IMR-90 (cell line): ENCODE measurements around the gene GRIK3. TPM values are rescaled to one million over a fixed set of nuclear protein-coding genes. Genes with fewer than 3 reads are reported as not detected.

Source experiments
- ATAC-seq: fragments of 200-7000 bp; cut with Tn5 transposase; 2 replicates; pipeline ENCODE4 v1.9.1; 2020; ENCODE audit warnings: low read depth, mild to moderate bottlenecking, moderate library complexity
- BruUV-seq: library from RNA; stranded (reverse); fragments of 400-500 nt; replicated peaks from 2 replicates; lab custom pipeline; 2021; lab: Mats Ljungman, UMichigan
- CTCF ChIA-PET: fragments of 300-600 bp; formaldehyde crosslinking; extraction: SDS; loops from one replicate; lab custom pipeline; 2021; ENCODE audit warnings: antibody characterized with exemption; lab: Yijun Ruan, JAX
- POLR2A ChIA-PET: fragments of 300-600 bp; sonication (Branson Sonifier 250); formaldehyde crosslinking; loops from one replicate; lab custom pipeline; 2022; ENCODE audit warnings: antibody characterized with exemption; ENCODE audit not compliant: unreplicated experiment; lab: Charles Lee
- DNase-seq: peaks from one replicate; pipeline ENCODE4 v3.0.0; 2013
- H2AFZ ChIP-seq: replicated peaks from 2 replicates; pipeline ENCODE3; 2013; ENCODE audit warnings: low read length, mild to moderate bottlenecking; ENCODE audit not compliant: poor library complexity
- H2AK5ac ChIP-seq: 2 replicates; pipeline ENCODE4 v1.6.1; 2013; ENCODE audit warnings: low read depth, low read length, inconsistent platforms
- H2AK9ac ChIP-seq: replicated peaks from 2 replicates; pipeline ENCODE3; 2013; ENCODE audit warnings: mild to moderate bottlenecking, low read depth, low read length, moderate library complexity; ENCODE audit not compliant: poor library complexity
- H2BK120ac ChIP-seq: 2 replicates; pipeline ENCODE4 v1.6.1; 2013; ENCODE audit warnings: low read depth, low read length, inconsistent platforms
- H2BK15ac ChIP-seq: 3 replicates; pipeline ENCODE4 v1.6.1; 2013; ENCODE audit warnings: low read depth, low read length, inconsistent platforms
- H2BK20ac ChIP-seq: 2 replicates; pipeline ENCODE4 v1.6.1; 2013; ENCODE audit warnings: low read depth, mild to moderate bottlenecking, inconsistent platforms, low read length, moderate library complexity
- H2BK5ac ChIP-seq: 2 replicates; pipeline ENCODE4 v1.6.1; 2013; ENCODE audit warnings: mild to moderate bottlenecking, low read depth, low read length, inconsistent platforms; ENCODE audit not compliant: poor library complexity, severe bottlenecking
- H3K14ac ChIP-seq: replicated peaks from 2 replicates; pipeline ENCODE4 v1.6.1; 2013; ENCODE audit warnings: low read depth, low read length, inconsistent platforms
- H3K18ac ChIP-seq: 2 replicates; pipeline ENCODE4 v1.6.1; 2013; ENCODE audit warnings: low read depth, low read length, control low read depth
- H3K23ac ChIP-seq: 2 replicates; pipeline ENCODE4 v1.6.1; 2013; ENCODE audit warnings: low read depth, low read length, inconsistent platforms
- H3K27ac ChIP-seq: 2 replicates; pipeline ENCODE4 v1.5.1; 2013; ENCODE audit warnings: mild to moderate bottlenecking, control low read depth, low read length; ENCODE audit not compliant: insufficient read depth
- H3K27me3 ChIP-seq: 2 replicates; pipeline ENCODE4 v1.6.1; 2013; ENCODE audit warnings: low read length; ENCODE audit not compliant: control insufficient read depth, insufficient read depth
- H3K36me3 ChIP-seq: 2 replicates; pipeline ENCODE4 v1.6.1; 2013; ENCODE audit warnings: low read length, mixed read lengths; ENCODE audit not compliant: control insufficient read depth, insufficient read depth
- H3K4ac ChIP-seq: 2 replicates; pipeline ENCODE4 v1.6.1; 2013; ENCODE audit warnings: low read depth, low read length, inconsistent platforms
- H3K4me1 ChIP-seq: 2 replicates; pipeline ENCODE4 v1.6.1; 2013; ENCODE audit warnings: low read length, mixed read lengths; ENCODE audit not compliant: control insufficient read depth, insufficient read depth
- H3K4me2 ChIP-seq: 2 replicates; pipeline ENCODE4 v1.6.1; 2013; ENCODE audit warnings: low read depth, mild to moderate bottlenecking, control low read depth, low read length, moderate library complexity
- H3K4me3 ChIP-seq: 2 replicates; pipeline ENCODE4 v1.5.1; 2013; ENCODE audit warnings: low read depth, mild to moderate bottlenecking, control low read depth, low read length, moderate library complexity; ENCODE audit not compliant: insufficient read depth
- H3K56ac ChIP-seq: 2 replicates; pipeline ENCODE4 v1.6.1; 2013; ENCODE audit warnings: low read length, inconsistent platforms; ENCODE audit not compliant: insufficient read depth; ENCODE audit errors: extremely low read depth
- H3K79me1 ChIP-seq, 2 experiments: 2 replicates each; pipeline ENCODE4 v1.6.1; 2013; ENCODE audit warnings: low read length in 2 of 2, inconsistent platforms in 1 of 2, low read depth in 1 of 2
- H3K9ac ChIP-seq: 2 replicates; pipeline ENCODE4 v1.6.1; 2013; ENCODE audit warnings: low read depth, low read length, control low read depth
- H3K9me1 ChIP-seq: 2 replicates; pipeline ENCODE4 v1.6.1; 2013; ENCODE audit warnings: low read length, inconsistent platforms; ENCODE audit not compliant: insufficient read depth
- H3K9me3 ChIP-seq: 2 replicates; pipeline ENCODE4 v1.6.1; 2013; ENCODE audit warnings: low read length; ENCODE audit not compliant: control insufficient read depth, insufficient read depth
- H4K20me1 ChIP-seq: 2 replicates; pipeline ENCODE4 v1.6.1; 2013; ENCODE audit warnings: low read length, inconsistent platforms; ENCODE audit not compliant: insufficient read depth
- H4K5ac ChIP-seq: 2 replicates; pipeline ENCODE4 v1.6.1; 2013; ENCODE audit warnings: mild to moderate bottlenecking, low read depth, low read length, control low read depth
- H4K8ac ChIP-seq, 2 experiments: 2 replicates each; pipeline ENCODE4 v1.6.1; 2013; ENCODE audit warnings: low read depth in 2 of 2, low read length in 2 of 2, control low read depth in 1 of 2, inconsistent platforms in 1 of 2
- H4K91ac ChIP-seq: 2 replicates; pipeline ENCODE4 v1.6.1; 2013; ENCODE audit warnings: low read depth, low read length, inconsistent platforms; ENCODE audit not compliant: insufficient read depth
- ELK1 ChIP-seq: fragments of 150-350 bp; IDR thresholded peaks from 2 replicates; pipeline ENCODE4 v1.6.1; 2016; ENCODE audit warnings: low read depth, mild to moderate bottlenecking, low read length, moderate library complexity, borderline replicate concordance
- MAZ ChIP-seq: IDR thresholded peaks from 2 replicates; pipeline ENCODE4 v1.6.1; 2012; ENCODE audit warnings: low read depth, mild to moderate bottlenecking, low read length, improper control_type of control experiment, moderate library complexity, borderline replicate concordance
- MXI1 ChIP-seq: IDR thresholded peaks from 2 replicates; pipeline ENCODE4 v1.6.1; 2012; ENCODE audit warnings: low read depth, mild to moderate bottlenecking, low read length, moderate library complexity, borderline replicate concordance
- RAD21 ChIP-seq: IDR thresholded peaks from 2 replicates; pipeline ENCODE4 v1.6.1; 2012; ENCODE audit warnings: low read length, improper control_type of control experiment
- WGBS, 2 experiments: methylation state at CpG; one replicate each; pipeline versions ENCODE4 v1.1.5 to v1.1.7; 2013; ENCODE audit warnings: missing lambda C conversion rate in 2 of 2; ENCODE audit not compliant: insufficient read length in 1 of 2; ENCODE audit errors: extremely low coverage in 2 of 2; 5-methylcytosine and 5-hydroxymethylcytosine counted together
- dilution Hi-C: fragments of 300-500 bp; cut with HindIII; formaldehyde crosslinking; loops from one replicate; pipeline ENCODE4 v1.14.3; 2018; ENCODE audit warnings: low sequenced_read_pairs; ENCODE audit not compliant: unreplicated experiment
- in situ Hi-C: fragments of 300-500 bp; cut with MboI; formaldehyde crosslinking; loops from 3 replicates; pipeline ENCODE4 v1.14.3; 2019; ENCODE audit warnings: low sequenced_read_pairs, inconsistent platforms, mixed read lengths
- intact Hi-C: fragments of 100-400 bp; cut with micrococcal nuclease; formaldehyde crosslinking; loops from 2 replicates; pipeline ENCODE4 v1.10.0; 2022
- polyA plus RNA-seq, 3 experiments: library from polyadenylated mRNA; depleted of rRNA; stranded (reverse); fragments of >200 nt; gene quantifications; 2 replicates each; pipeline ENCODE4 v1.2.3, GENCODE V29; 2012; ENCODE audit warnings: low replicate concordance in 1 of 3
- total RNA-seq: library from RNA; depleted of rRNA; stranded (reverse); fragments of >200 nt; gene quantifications from 2 replicates; pipeline ENCODE4 v1.2.3, GENCODE V29; 2012

Gene GRIK3
- total and polyA plus RNA-seq, 2 of the 4 experiments (the other 2 are of a cell fraction): not detected

GRCh38 chr1:37020653-37021277 lies 13.6 kb downstream of the GRIK3 start:
- no peaks in the 10 kb centered on the region for H3K9me1 ChIP-seq
- dilution Hi-C loops (no loop called here), intact Hi-C loops (no loop called here), in situ Hi-C loops (no loop called here)
- H3K27ac ChIP-seq: no peak overlapping the region
- no peaks in the 10 kb centered on the region for H3K79me1 ChIP-seq
- no peaks in the 10 kb centered on the region for H3K4me1 ChIP-seq
- no peak overlapping the region for H3K18ac ChIP-seq
- no peaks in the 10 kb centered on the region for H3K9me3 ChIP-seq
- no peak overlapping the region for H4K5ac ChIP-seq
- no peak overlapping the region for H3K4ac ChIP-seq
- ATAC-seq (no peak), DNase-seq (no peak)
- no peak overlapping the region for H3K4me3 ChIP-seq
- H4K20me1 ChIP-seq: no peaks in the 10 kb centered on the region
- no peak overlapping the region for H2BK15ac ChIP-seq
- H3K23ac ChIP-seq: no peak overlapping the region
- no peak overlapping the region for H3K14ac ChIP-seq
- H2BK120ac ChIP-seq: no peak overlapping the region
- ChIA-PET CTCF (no interaction called here), POLR2A (no interaction called here)
- H2AK5ac ChIP-seq: no peak overlapping the region
- no peak overlapping the region for H3K9ac ChIP-seq
- no peak overlapping the region for H3K56ac ChIP-seq
- no TSS peak for BruUV-seq
- no peak overlapping the region for H2BK20ac ChIP-seq
- TF ChIP-seq MXI1 (no peak), ELK1 (no peak), RAD21 (no peak), MAZ (no peak)
- no peaks in the 10 kb centered on the region for H3K27me3 ChIP-seq
- no peak overlapping the region for H2BK5ac ChIP-seq
- H4K91ac ChIP-seq: no peak overlapping the region
- H3K4me2 ChIP-seq: no peak overlapping the region
- H2AFZ ChIP-seq: no peak overlapping the region
- no peaks in the 10 kb centered on the region for H3K36me3 ChIP-seq
- H2AK9ac ChIP-seq: no peak overlapping the region
- H4K8ac ChIP-seq: no peak overlapping the region
- no CpG with 5 or more reads among the region's 8 CpGs for WGBS, 2 experiments
